Measurements from ENCODE around the gene POC1B.

POC1B gene

DNA sequence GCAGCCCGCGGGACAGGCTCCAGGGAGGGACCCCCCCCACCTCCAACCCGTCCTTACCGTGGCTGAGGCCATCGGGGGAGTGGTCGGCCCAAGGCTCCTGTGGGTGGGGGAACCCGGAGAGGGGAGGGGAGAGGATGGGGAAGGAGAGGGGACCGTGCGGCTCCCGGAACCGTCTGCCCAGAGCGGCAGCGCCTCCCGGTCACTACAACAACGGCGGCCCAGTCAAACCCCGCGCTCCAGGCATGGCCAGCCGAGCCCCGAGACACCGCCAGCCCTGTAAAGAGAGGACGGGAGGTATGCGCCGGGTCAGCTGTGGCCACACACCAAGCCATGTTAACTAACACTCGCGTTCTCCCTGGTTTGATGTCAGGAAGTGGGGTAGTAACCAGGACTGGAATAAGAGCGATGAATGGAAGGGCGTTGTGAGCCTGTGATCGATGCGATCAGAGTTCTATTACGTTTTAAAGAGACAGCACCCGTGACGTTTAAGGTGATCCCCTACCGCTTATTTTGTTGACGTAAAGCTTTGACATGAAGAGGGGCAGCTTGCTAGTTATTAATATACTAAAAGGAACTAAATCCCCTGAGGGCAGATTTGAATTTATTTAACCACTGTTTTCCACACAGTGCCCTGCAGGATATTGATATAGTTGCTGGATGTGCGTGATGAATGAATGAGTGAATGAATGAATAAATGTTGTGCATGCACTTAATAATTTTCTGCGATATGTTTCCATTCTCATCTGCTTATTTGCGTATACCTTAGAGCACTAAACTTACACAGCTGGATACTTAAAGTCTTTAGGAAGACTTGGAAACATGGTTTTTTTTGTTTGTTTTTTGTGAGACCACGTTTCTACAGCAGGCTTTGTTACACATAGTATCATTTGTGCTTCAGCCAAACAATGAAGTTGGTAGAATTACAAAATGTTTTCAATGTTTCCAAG is at the start of gene POC1B:
TSS of gene POC1B (minus strand) at position 224 of the 947 bp plus-strand sequence. CDS start at position 72, 152 bp downstream.
- peak; percentile 35 to 71 (median 58) for DNase-seq

- DNase-seq = no peak
Measured at GRCh38 chr12:89575374-89575773, 49.5 kb upstream of the POC1B start.

- no peak for DNase-seq
Measured at GRCh38 chr12:89574736-89575208, 48.9 kb upstream of the POC1B start.

- DNase-seq = no peak
Measured at GRCh38 chr12:89573051-89573810, 47.4 kb upstream of the POC1B start.

DNA sequence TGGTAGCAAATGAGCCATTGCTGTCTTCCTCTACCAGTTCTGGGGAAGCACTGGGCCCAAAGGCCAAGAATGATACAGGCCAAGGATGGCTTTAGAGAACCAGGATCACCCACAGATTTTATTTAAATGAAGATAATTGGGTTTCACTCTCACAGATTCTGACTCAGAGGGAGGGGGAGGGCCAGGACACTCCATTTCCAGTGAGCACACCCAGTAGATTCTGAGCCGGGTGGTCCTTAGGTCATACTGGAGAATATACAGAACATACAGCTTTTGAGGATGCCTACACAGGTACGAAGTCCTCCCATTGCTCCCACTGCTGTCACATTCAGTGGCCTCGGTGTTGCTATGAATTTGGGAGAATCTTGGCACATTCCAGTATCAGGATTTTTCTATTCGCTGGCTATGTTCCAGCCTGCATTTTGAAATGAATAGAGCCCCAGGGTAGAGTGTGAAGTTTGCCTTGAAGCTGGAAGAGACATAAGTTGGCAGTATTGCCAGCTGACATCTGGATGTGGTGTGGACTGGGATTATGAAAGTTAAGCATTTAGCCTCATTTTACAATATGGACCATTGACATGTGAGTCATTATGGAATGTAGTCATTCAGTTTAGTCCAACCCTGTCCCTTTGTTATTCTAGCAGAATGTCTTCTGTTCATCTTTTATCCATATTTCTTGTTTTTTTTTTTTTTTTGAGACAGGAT is 45.8 kb upstream of the POC1B start:
- DNase-seq = no peak

- no peak for DNase-seq
Measured at GRCh38 chr12:89568484-89568883, 42.6 kb upstream of the POC1B start.

DNA sequence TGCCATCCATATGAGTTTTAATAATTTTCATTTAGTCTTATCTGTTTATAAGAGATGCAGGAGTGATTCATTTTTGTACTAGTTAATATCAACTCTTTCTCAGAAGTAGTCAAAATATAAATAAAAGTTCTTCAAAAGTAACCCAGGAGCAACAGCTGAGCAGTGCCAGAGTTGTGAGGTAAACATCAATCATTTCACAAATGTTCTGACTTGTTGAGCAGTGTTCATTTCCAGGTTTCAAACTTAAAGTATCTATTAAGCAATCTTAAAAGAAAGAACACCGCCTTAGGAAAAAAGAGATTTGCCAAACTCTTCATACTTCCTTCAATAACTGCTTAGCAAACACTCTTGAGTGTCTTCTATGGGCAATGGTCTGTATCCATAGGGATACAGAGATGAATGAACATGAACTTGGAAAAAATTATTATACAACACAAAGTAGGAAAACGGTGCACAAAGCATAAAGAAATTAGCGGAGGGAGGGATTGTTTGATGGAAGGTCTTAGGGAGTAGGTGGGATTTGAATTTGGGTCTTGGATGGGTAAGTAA is 41.9 kb upstream of the POC1B start:
- no peak for DNase-seq

GRCh38 chr12:89566615-89567014 is 40.8 kb upstream of the POC1B start:
- no peak for DNase-seq

DNA sequence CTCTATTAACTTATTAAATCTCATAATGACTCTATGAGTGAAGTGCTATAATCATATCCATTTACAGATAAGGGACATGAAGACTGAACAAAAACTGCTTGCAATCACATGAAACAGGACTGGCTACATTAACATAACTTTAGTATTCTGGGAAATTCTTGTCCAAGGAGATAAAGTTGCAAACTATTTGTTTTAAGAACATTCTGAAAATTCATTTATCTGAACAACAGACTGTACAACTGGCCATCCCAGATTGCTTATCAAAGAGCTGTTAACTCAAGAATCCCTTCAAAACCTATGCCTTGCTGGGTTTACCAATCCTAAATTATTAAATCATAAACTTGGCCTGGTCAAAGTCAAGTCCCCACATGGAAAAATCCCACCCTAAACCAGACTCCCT is 39.2 kb upstream of the POC1B start:
- DNase-seq = no peak

DNA sequence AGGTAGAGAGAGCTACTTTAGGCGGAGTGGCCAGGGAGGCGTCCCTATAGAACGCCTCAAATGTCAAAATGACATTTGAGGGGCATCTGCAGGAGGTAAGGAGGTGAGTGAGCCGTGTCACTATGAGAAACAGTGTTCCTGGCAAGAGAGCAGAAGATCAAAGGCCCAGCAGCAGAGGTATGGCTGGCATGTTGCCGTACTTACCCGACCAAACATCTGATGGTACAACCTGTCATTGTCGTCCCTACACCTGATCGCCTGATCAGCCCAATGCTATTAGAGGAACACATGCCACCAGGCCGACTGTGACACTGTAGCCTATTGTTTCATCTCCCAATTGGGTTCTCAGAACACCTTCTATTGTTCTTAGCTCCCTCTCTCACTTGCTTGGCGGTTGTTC is 33.9 kb upstream of the POC1B start:
- DNase-seq = no peak

GRCh38 chr12:89556976-89557375 is 31.1 kb upstream of the POC1B start:
- no peak for DNase-seq

- no peak for DNase-seq
Measured at GRCh38 chr12:89552376-89552775, 26.5 kb upstream of the POC1B start.

GRCh38 chr12:89551747-89552146 is 25.9 kb upstream of the POC1B start:
- DNase-seq = no peak

DNA sequence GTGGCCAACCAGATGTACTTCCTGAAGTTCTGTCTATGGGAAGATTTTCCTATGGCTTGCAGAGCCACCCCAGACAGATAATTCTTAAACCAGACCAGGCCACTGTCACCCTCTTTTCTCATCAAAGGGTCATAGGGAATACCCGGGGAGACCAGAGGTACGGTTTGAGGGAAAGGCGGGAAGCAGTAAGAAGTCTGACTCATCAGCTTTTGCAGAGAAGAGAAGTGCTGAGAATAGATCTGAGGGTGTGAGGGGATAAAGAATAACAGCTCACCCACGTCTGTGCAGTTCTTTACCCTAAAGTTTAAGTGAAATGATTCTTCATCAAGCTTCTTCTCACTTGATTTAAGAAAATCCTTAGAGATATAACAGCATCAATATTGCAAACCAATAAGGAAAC is 21.3 kb upstream of the POC1B start:
- DNase-seq = no peak

- DNase-seq = no peak
Measured at GRCh38 chr12:89546151-89546550, 20.3 kb upstream of the POC1B start.

- DNase-seq = no peak
Measured at GRCh38 chr12:89544681-89545184, 18.9 kb upstream of the POC1B start.

- no peak for DNase-seq
Measured at GRCh38 chr12:89544022-89544421, 18.2 kb upstream of the POC1B start.

GRCh38 chr12:89542912-89543592 is 17.2 kb upstream of the POC1B start:
- DNase-seq = peak; percentile 9 to 70 (median 41)

DNA sequence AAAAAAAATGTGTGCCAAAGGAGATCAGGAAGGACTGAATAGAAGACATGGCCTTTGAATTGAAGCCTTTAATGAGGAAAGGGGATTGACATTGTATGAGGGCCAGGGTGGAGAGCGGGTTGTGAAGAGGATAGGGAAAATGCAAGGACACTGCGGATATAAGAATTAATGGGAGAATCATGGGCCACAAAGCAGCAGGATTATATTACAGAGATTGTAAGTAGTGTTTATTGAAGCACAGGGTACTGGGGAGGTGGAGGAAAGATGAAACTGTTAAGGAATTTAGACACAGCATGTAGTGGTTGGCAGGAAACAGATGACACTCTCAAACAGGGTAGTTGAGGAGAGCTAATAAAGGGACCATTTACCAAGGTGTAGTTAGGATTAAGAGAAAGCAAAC is 16.4 kb upstream of the POC1B start:
- DNase-seq = no peak

DNA sequence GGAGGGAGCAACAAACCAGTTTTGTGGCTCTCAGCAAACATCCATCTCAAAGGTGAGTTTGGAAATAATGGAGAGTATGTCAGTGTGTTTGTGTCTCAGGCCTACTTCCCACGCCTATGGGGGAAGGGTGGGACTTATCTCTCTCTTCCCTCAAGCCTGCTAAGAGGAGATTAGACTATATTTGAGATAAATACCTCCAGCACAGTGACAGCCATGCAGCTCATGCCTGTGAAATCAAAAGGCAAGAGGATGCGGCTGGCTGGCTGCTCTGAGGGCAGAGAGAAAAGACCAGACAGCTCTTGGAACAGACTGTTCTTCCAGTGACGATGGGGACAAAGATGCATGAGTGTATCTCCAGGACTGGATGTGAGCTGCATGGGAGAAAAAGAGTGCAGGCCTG is 14.7 kb upstream of the POC1B start:
- DNase-seq = no peak

DNA sequence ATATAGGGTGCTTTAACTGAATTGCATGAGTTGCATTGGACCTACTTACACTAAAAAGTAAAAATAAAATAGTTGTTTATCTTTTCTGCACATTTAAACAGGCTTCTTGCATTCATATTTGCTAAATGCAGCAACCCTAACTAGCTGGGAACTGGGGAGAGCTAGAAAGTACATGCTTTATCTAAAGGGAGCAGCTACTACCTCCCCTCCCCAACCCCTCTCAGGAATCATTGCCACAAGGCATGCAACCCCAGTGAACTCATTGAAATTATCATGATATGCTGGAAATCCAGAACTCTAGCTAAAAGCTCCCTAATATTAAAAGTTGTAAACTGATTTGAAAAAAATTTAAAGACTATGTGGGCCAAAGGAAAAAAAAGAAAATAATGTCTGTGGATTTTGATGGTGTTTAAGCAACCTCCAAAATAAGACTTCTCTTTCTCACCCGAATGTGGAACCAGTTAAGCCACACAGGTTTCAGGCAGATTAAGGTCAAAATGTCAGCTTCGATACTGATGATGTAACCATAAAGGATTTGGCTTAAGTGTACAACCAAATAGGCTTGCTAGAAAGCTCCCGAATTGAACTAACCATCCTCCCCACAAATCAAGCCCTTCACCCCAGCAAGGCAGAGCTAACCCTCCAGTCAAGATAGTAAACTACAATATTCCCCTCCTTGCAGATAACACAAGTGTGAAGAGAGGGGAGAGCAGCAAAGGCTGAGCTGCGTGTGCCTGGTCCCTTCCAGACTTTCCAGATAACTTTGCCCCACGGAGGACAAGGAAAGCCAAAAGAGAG is 13.8 kb upstream of the POC1B start:
- DNase-seq = no peak
